ENCODE data around the gene PCF11. TPM values are rescaled to one million over a fixed set of nuclear protein-coding genes. Genes with fewer than 3 reads are reported as not detected.

The PCF11 gene
- total RNA-seq, 1 donor from 2014 or later: 39.7 TPM

- Mint-ChIP-seq H3K9me3 (ENCODE audit: low read depth) (no peaks in the 10 kb centered on the region), H3K27me3 (ENCODE audit: low read depth) (no peaks in the 10 kb centered on the region), H3K4me1 (ENCODE audit: low read depth) (no peaks in the 10 kb centered on the region), H3K36me3 (ENCODE audit: low read depth) (peaks cover 3% of the 10 kb centered on the region), H3K4me3 (ENCODE audit: unreplicated experiment) (no peak overlapping the region), H3K27ac (ENCODE audit: unreplicated experiment) (no peak overlapping the region)
- TF ChIP-seq CTCF (IDR thresholded peaks at IDR 0.05): no peak
- no peak for DNase-seq (ENCODE audit: low spot score)
Measured at GRCh38 chr11:83152264-83152663, 4.7 kb upstream of the PCF11 start.

- Mint-ChIP-seq H3K4me1 (ENCODE audit: low read depth) (no peaks in the 10 kb centered on the region), H3K36me3 (ENCODE audit: low read depth) (peaks cover 8% of the 10 kb centered on the region), H3K27ac (ENCODE audit: unreplicated experiment) (no peak overlapping the region), H3K27me3 (ENCODE audit: low read depth) (no peaks in the 10 kb centered on the region), H3K4me3 (ENCODE audit: unreplicated experiment) (no peak overlapping the region), H3K9me3 (ENCODE audit: low read depth) (no peaks in the 10 kb centered on the region)
- TF ChIP-seq CTCF (IDR thresholded peaks at IDR 0.05): no peak
- DNase-seq (ENCODE audit: low spot score): no peak
Measured at GRCh38 chr11:83153764-83154163, 3.2 kb upstream of the PCF11 start.

- H3K36me3 Mint-ChIP-seq (ENCODE audit: low read depth): peaks cover 14% of the 10 kb centered on the region
- H3K9me3 Mint-ChIP-seq (ENCODE audit: low read depth): no peaks in the 10 kb centered on the region
- H3K4me1 Mint-ChIP-seq (ENCODE audit: low read depth): peaks cover 24% of the 10 kb centered on the region
- no peaks in the 10 kb centered on the region for H3K27me3 Mint-ChIP-seq (ENCODE audit: low read depth)
- no peak for TF ChIP-seq CTCF (IDR thresholded peaks at IDR 0.05)
- peak; percentile 99 for DNase-seq (ENCODE audit: low spot score)
- H3K27ac Mint-ChIP-seq (ENCODE audit: unreplicated experiment): peak overlapping the region; percentile 100
- H3K4me3 Mint-ChIP-seq (ENCODE audit: unreplicated experiment): peak overlapping the region; percentile 100
Measured at GRCh38 chr11:83156144-83156995, 561 bp upstream of the PCF11 start.

GRCh38 chr11:83157594-83158356, 844 bp downstream of the PCF11 start:
- H3K27ac Mint-ChIP-seq (ENCODE audit: unreplicated experiment): peak overlapping the region; percentile 100
- H3K27me3 Mint-ChIP-seq (ENCODE audit: low read depth): no peaks in the 10 kb centered on the region
- H3K4me1 Mint-ChIP-seq (ENCODE audit: low read depth): peaks cover 33% of the 10 kb centered on the region
- TF ChIP-seq CTCF (IDR thresholded peaks at IDR 0.05): no peak
- H3K4me3 Mint-ChIP-seq (ENCODE audit: unreplicated experiment): peak overlapping the region; percentile 100
- H3K36me3 Mint-ChIP-seq (ENCODE audit: low read depth): peaks cover 14% of the 10 kb centered on the region
- no peaks in the 10 kb centered on the region for H3K9me3 Mint-ChIP-seq (ENCODE audit: low read depth)
- DNase-seq (ENCODE audit: low spot score): no peak

- Mint-ChIP-seq H3K36me3 (ENCODE audit: low read depth) (peaks cover 14% of the 10 kb centered on the region), H3K4me1 (ENCODE audit: low read depth) (peaks cover 33% of the 10 kb centered on the region), H3K9me3 (ENCODE audit: low read depth) (no peaks in the 10 kb centered on the region), H3K27me3 (ENCODE audit: low read depth) (no peaks in the 10 kb centered on the region), H3K4me3 (ENCODE audit: unreplicated experiment) (peak overlapping the region; percentile 100), H3K27ac (ENCODE audit: unreplicated experiment) (peak overlapping the region; percentile 100)
- no peak for DNase-seq (ENCODE audit: low spot score)
- peak; percentile 49 for TF ChIP-seq CTCF (IDR thresholded peaks at IDR 0.05)
Measured at GRCh38 chr11:83158357-83158786, 1.4 kb downstream of the PCF11 start.
